ENCODE measurements around the gene VGLL4. TPM values are rescaled to one million over a fixed set of nuclear protein-coding genes. Genes with fewer than 3 reads are reported as not detected.

VGLL4 gene
- total RNA-seq, 1 experiment from 2014 or later, result 26.9 TPM

GRCh38 chr3:11551036-11551435, 92.7 kb downstream of the VGLL4 start:
- Histone ChIP-seq H3K9me2 (ENCODE audit: insufficient read depth) (no peaks in the 10 kb centered on the region), H3K27ac (ENCODE audit: low read depth, low read length) (no peak overlapping the region), H3K4me3 (replicated peaks in 1 of 2; ENCODE audit: low read depth in 1 of 2, low read length in 2 of 2) (no peak overlapping the region), H3K4me2 (ENCODE audit: low read length) (no peak overlapping the region), H3K9ac (ENCODE audit: low read length) (no peak overlapping the region), H3K27me3 (ENCODE audit: insufficient read depth, low read length) (no peaks in the 10 kb centered on the region), H3K36me3 (ENCODE audit: control insufficient read depth in 1 of 2, insufficient read depth in 2 of 2, low read length in 2 of 2) (no peaks in the 10 kb centered on the region), H2AFZ (ENCODE audit: low read depth, low read length, poor library complexity, severe bottlenecking) (no peak overlapping the region), H4K20me1 (ENCODE audit: insufficient read depth) (no peaks in the 10 kb centered on the region), H3K79me2 (ENCODE audit: insufficient read depth, low read length) (no peaks in the 10 kb centered on the region), H3K9me3 (ENCODE audit: control insufficient read depth in 1 of 2, insufficient read depth in 1 of 2, low read depth in 1 of 2, low read length in 2 of 2) (no peaks in the 10 kb centered on the region), H3K4me1 (ENCODE audit: control insufficient read depth in 1 of 2, insufficient read depth in 2 of 2, low read length in 2 of 2) (peaks cover 20 to 25% of the 10 kb centered on the region in 2 experiments)
- POLR2A ChIA-PET, result no interaction called here
- TF ChIP-seq ZFX (IDR thresholded peaks at IDR 0.05), result no peak
- TF ChIP-seq SRF (IDR thresholded peaks at IDR 0.05; ENCODE audit: low read depth), result no peak
- TF ChIP-seq SIN3A (IDR thresholded peaks at IDR 0.05; ENCODE audit: low read depth), result no peak
- no peak for TF ChIP-seq EZH2phosphoT487 (IDR thresholded peaks at IDR 0.05; ENCODE audit: borderline replicate concordance)
- no peak for TF ChIP-seq CBX3 (IDR thresholded peaks at IDR 0.05; ENCODE audit: low read depth)
- no peak for TF ChIP-seq POLR2AphosphoS5 (IDR thresholded peaks at IDR 0.05; ENCODE audit: low read depth, low read length)
- TF ChIP-seq JUND (IDR thresholded peaks at IDR 0.05), result no peak
- TF ChIP-seq CEBPB (IDR thresholded peaks at IDR 0.05; ENCODE audit: low read depth), result no peak
- TF ChIP-seq SP1 (IDR thresholded peaks at IDR 0.05; ENCODE audit: low read depth), result no peak
- no peak for TF ChIP-seq FOSL1 (IDR thresholded peaks at IDR 0.05; ENCODE audit: low read depth)
- no peak for TF ChIP-seq RAD21 (IDR thresholded peaks at IDR 0.05; ENCODE audit: low read depth)
- no peak for ATAC-seq
- RAD21 ChIA-PET (ENCODE audit: low non-redundant PET in 1 of 2, low total read pairs in 2 of 2, uncharacterized antibody in 2 of 2, unreplicated experiment in 2 of 2), result no interaction called here
- CTCF ChIA-PET, result no interaction called here
- intact Hi-C loops (cut with micrococcal nuclease), result no loop called here
- no peak for DNase-seq (ENCODE audit: low read depth, low spot score)
- no TSS peak for BruUV-seq (replicated peaks)

GRCh38 chr3:11549580-11550140, 94.1 kb downstream of the VGLL4 start:
- Histone ChIP-seq H3K4me3 (replicated peaks in 1 of 2; ENCODE audit: low read depth in 1 of 2, low read length in 2 of 2) (no peak overlapping the region), H3K79me2 (ENCODE audit: insufficient read depth, low read length) (no peaks in the 10 kb centered on the region), H3K9me2 (ENCODE audit: insufficient read depth) (no peaks in the 10 kb centered on the region), H4K20me1 (ENCODE audit: insufficient read depth) (no peaks in the 10 kb centered on the region), H3K36me3 (ENCODE audit: control insufficient read depth in 1 of 2, insufficient read depth in 2 of 2, low read length in 2 of 2) (no peaks in the 10 kb centered on the region), H3K27ac (ENCODE audit: low read depth, low read length) (no peak overlapping the region), H3K9me3 (ENCODE audit: control insufficient read depth in 1 of 2, insufficient read depth in 1 of 2, low read depth in 1 of 2, low read length in 2 of 2) (no peaks in the 10 kb centered on the region), H3K4me2 (ENCODE audit: low read length) (peak overlapping the region; percentile 60; the same call in 1 of the 2 replicates), H2AFZ (ENCODE audit: low read depth, low read length, poor library complexity, severe bottlenecking) (no peak overlapping the region), H3K4me1 (ENCODE audit: control insufficient read depth in 1 of 2, insufficient read depth in 2 of 2, low read length in 2 of 2) (peaks cover 20 to 25% of the 10 kb centered on the region in 2 experiments), H3K9ac (ENCODE audit: low read length) (no peak overlapping the region), H3K27me3 (ENCODE audit: insufficient read depth, low read length) (no peaks in the 10 kb centered on the region)
- intact Hi-C loops (cut with micrococcal nuclease), result no loop called here
- DNase-seq (ENCODE audit: low read depth, low spot score) (no peak), ATAC-seq (no peak)
- no TSS peak for BruUV-seq (replicated peaks)
- CTCF ChIA-PET, result no interaction called here
- no peak for TF ChIP-seq ZFX (IDR thresholded peaks at IDR 0.05)
- no peak for TF ChIP-seq POLR2A (IDR thresholded peaks at IDR 0.05; ENCODE audit: borderline replicate concordance, extremely low read depth, insufficient read depth, insufficient read length)
- no peak for TF ChIP-seq ZBTB33 (IDR thresholded peaks at IDR 0.05; ENCODE audit: extremely low read depth, insufficient replicate concordance, low read length)
- TF ChIP-seq ELF1 (IDR thresholded peaks at IDR 0.05; ENCODE audit: borderline replicate concordance, low read depth), result no peak
- no peak for TF ChIP-seq FOSL1 (IDR thresholded peaks at IDR 0.05; ENCODE audit: low read depth)
- no peak for TF ChIP-seq CBX3 (IDR thresholded peaks at IDR 0.05; ENCODE audit: low read depth)
- no peak for TF ChIP-seq EZH2 (IDR thresholded peaks at IDR 0.05)
- TF ChIP-seq, protein P1, sequence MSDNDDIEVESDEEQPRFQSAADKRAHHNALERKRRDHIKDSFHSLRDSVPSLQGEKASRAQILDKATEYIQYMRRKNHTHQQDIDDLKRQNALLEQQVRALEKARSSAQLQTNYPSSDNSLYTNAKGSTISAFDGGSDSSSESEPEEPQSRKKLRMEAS (IDR thresholded peaks at IDR 0.05), result no peak
- TF ChIP-seq EGR1 (IDR thresholded peaks at IDR 0.05; ENCODE audit: low read depth), result no peak
- no peak for TF ChIP-seq POLR2AphosphoS5 (IDR thresholded peaks at IDR 0.05; ENCODE audit: low read depth, low read length)
- TF ChIP-seq RAD21 (IDR thresholded peaks at IDR 0.05; ENCODE audit: low read depth), result no peak
- TF ChIP-seq, protein P2, sequence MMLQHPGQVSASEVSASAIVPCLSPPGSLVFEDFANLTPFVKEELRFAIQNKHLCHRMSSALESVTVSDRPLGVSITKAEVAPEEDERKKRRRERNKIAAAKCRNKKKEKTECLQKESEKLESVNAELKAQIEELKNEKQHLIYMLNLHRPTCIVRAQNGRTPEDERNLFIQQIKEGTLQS (IDR thresholded peaks at IDR 0.05), result no peak
- no peak for TF ChIP-seq JUND (IDR thresholded peaks at IDR 0.05)
- TF ChIP-seq SIN3A (IDR thresholded peaks at IDR 0.05; ENCODE audit: low read depth), result no peak
- TF ChIP-seq CEBPB (IDR thresholded peaks at IDR 0.05; ENCODE audit: low read depth), result no peak
- POLR2A ChIA-PET, result no interaction called here
- RAD21 ChIA-PET (ENCODE audit: low non-redundant PET in 1 of 2, low total read pairs in 2 of 2, uncharacterized antibody in 2 of 2, unreplicated experiment in 2 of 2), result no interaction called here
